DMS153 treated with DMSO at 0.1 percent for 48 hours (cell line): ENCODE data around the gene KNL1.
A peak's percentile ranks its signal among the peaks of the same experiment; 100 is the strongest.
"Not testable (repeated sequence)": the region's sequence is repeated elsewhere in the genome, so short reads cannot be mapped to it uniquely, and the experiment has no call there.

Experiments
- DNase-seq: peaks from one replicate; lab custom pipeline; 2025; ENCODE audit not compliant: unreplicated experiment; lab: John Stamatoyannopoulos, UW

The KNL1 gene

DNA sequence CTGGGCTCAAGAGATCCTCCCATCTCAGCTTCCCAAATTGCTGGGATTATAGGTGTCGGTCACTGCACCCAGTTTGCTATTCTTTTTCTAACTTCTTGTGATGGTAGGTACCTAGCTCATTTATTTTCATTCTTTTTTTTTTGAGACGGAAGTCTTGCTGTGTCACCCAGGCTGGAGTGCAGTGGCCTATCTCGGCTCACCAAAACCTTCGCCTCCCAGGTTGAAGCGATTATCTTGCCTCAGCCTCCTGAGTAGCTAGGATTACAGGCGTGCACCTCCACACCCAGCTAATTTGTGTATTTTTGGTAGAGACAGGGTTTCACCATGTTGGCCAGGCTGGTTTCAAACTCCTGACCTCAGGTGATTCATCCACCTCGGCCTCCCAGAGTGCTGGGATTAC, 70.9 kb downstream of the KNL1 start:
- no peak for DNase-seq

DNA sequence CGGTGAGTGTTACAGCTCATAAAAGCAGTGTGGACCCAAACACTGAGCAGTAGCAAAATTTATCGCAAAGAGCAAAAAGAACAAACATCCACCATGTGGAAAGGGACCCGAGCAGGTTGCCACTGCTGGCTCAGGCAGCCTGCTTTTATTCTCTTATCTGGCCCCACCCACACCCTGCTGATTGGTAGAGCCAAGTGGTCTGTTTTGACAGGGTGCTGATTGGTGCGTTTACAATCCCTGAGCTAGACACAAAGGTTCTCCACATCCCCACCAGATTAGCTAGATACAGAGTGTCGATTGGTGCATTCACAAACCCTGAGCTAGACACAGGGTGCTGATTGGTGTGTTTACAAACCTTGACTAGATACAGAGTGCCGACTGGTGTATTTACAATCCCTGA, 82.2 kb downstream of the KNL1 start:
- not testable (repeated sequence) for DNase-seq

DNA sequence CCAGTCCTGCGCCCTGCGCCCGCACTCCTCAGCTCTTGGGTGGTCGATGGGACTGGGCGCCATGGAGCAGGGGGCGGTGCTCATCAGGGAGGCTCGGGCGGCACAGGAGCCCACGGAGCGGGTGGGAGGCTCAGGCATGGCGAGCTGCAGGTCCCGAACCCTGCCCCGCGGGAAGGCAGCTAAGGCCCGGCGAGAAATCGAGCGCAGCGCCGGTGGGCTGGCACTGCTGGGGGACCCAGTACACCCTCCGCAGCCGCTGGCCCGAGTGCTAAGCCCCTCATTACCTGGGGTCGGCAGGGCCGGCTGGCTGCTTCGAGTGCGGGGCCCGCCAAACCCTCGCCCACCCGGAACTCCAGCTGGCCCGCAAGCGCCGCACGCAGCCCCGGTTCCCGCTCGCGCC, 82.9 kb downstream of the KNL1 start:
- not testable (repeated sequence) for DNase-seq

GRCh38 chr15:40680151-40680550, 86.1 kb downstream of the KNL1 start:
- no peak for DNase-seq

- not testable (repeated sequence) for DNase-seq
Measured at GRCh38 chr15:40680959-40681358, 86.9 kb downstream of the KNL1 start.

DNA sequence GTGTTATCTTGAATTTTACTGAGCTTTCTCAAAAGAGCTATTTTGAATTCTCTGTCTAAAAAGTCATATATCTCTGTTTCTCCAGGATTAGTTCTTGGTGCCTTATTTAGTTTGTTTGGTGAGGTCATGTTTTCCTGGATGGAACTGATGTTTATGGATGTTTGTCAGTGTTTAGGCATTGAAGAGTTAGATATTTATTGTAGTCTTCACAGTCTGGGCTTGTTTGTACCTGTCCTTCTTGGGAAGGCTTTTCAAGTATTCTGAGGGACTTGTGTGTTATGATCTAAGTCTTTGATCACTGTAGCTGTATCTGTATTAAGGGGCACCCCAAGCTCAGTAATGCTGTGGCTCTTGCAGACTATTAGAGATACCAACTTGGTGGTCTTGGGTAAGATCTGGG, 90.3 kb downstream of the KNL1 start:
- no peak for DNase-seq

DNA sequence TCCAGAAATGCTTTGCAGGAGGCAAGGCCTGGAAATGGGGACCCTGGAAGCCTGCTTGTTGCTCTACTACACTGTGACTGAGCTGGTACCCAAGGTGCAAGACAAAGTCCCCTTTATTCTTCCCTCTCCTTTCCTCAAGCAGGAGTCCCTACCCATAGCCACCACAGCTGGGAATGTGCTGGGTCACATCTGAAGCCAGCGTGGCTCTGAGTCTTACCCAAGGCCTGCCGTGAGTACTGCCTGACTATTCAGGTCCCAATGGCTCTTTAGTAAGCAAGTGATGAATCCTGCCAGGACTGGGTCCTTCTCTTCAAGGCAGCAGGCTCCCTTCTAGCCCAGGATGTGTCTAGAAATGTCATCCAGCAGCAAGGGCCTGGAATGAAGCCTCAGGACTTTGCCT, 91.3 kb downstream of the KNL1 start:
- no peak for DNase-seq

GRCh38 chr15:40688932-40689799, 95.1 kb downstream of the KNL1 start:
- no peak for DNase-seq

DNA sequence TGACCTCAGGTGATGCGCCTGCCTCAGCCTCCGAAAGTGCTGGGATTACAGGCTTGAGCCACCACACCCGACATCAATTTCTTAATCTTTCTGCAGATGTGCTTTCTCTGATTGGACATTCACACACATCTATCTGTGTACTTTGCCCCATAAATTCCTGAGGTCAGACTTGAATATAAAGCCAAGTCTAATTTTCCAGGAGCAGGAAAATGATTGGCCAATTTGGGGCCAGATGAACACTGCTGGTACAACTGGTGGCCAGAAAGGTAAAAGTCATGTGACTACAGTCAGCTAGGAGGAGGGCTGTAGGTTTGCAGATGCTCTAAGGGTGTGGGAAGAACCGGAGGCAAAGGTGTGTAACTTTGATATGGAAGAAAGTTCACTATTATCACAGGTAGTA, 97.7 kb downstream of the KNL1 start:
- DNase-seq, result no peak

DNA sequence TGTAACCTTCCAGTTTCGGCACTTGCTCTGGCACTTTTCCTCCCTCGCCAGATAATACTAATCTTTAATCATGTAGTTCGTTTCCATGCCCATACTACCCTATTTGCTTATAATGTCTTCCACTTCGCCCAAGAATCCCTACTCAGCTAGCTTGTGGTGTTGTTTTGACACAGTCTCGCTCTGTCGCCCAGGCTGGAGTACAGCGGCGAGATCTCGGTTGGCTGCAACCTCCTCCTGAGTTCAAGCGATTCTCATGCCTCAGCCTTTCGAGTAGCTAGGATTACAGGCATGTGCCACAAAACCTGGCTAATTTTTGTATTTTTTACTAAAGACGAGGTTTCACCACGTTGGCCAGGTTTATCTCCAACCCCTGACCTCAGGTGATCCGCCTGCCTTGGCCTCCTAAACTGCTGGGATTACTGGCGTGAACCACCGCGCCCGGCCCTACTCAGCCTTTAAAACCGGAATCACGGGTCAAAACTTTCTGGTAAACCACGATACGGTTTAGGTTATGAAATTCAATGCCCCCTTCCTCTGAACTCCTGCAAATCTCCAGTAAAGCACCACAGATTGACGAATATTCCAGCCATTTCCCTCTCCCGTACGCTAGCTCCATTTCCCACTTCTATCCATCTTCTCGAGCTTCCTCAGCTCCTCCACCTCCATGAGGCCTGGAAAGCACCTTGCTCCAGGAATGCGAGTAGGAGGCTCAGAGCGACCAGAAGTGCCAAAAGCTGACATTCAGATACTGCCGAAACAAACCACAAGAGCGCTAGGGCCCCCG, 100.0 kb downstream of the KNL1 start:
- no peak for DNase-seq

GRCh38 chr15:40694688-40695468, 100.8 kb downstream of the KNL1 start, which contains the start of gene RAD51:
Gene RAD51 (plus strand): TSS chr15:40695174. CDS start chr15:40698759, 3,585 bp downstream.
- DNase-seq, result peak; percentile 38

DNA sequence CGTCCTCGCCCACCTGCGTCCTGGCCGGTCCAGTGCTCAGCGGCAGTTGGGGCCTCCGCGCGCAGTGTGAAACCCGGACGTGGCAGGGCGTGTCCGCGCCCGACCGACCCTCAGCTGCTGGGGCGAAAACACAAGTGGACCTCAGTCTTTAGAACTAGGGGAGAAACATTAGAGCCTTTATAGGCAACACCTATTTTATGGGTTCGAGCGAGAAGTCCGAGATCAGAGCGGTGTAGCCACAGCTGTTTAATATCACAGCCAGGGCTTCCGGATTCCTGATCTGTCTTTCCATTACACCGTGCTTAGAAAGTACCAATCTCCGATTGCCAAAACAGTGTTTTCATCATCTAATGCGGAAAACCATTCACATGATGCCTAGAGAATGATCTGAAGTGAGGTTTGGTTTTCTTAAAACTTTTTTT, 101.4 kb downstream of the KNL1 start:
- no peak for DNase-seq

GRCh38 chr15:40696228-40696627, 102.2 kb downstream of the KNL1 start:
- DNase-seq, result no peak

GRCh38 chr15:40697916-40698315, 103.9 kb downstream of the KNL1 start:
- DNase-seq, result no peak

DNA sequence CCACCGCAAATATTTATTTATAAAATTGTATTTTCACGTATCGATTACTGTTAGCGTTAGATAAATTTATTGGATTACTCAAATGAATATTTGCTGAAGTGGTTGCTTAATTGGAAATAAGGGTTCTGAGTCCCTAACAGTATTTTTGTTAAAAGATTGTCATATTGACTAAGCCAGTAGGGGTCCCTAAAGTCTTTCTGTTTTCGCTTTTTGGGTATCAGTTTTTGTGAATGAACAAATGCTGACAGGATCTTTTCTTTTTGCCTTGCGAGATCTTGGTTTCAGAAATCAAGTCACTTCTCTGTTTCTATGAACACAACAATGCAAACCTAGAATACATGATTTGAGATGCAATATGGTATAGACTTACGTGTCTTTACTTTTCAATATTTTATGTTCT, 108.0 kb downstream of the KNL1 start:
- DNase-seq, result no peak

DNA sequence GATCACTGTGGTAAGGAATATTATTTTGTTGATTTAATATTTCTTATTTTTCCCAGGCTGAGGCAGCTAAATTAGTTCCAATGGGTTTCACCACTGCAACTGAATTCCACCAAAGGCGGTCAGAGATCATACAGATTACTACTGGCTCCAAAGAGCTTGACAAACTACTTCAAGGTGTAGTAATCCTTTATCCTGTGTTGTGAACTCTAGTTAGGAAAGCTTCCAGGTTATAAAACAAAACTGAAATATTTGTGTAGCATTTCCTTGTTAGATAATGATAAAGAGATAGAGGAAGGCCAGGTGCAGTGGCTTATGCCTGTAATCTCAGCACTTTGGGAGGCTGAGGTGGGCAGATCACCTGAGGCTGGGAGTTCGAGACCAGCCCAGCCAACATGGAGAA, 112.1 kb downstream of the KNL1 start:
- DNase-seq, result no peak
